SK-N-SH (cell line): ENCODE results near the gene PRKRIP1. TPM values are rescaled to one million over a fixed set of nuclear protein-coding genes. Genes with fewer than 3 reads are reported as not detected.

Source experiments
- CTCF ChIA-PET: fragments of 300-600, 350-600 bp; formaldehyde crosslinking; extraction: SDS; loops from one replicate; lab custom pipeline; 2021; lab: Yijun Ruan, JAX
- POLR2A ChIA-PET: fragments of 350-600 bp; sonication (Branson Sonifier 250); formaldehyde crosslinking; extraction: SDS; loops from one replicate; lab custom pipeline; 2020; ENCODE audit warnings: antibody characterized with exemption, inconsistent platforms; lab: Yijun Ruan, JAX
- DNase-seq: peaks from one replicate; pipeline ENCODE4 v3.0.0; 2012
- H2AFZ ChIP-seq: fragments of 200-600 bp; sonication (generic); 2 replicates; pipeline ENCODE4 v1.8.1; 2016; ENCODE audit warnings: antibody characterized with exemption, mild to moderate bottlenecking, low read depth
- H3F3A ChIP-seq: fragments of 200-600 bp; sonication (generic); replicated peaks from 2 replicates; pipeline ENCODE3; 2016; ENCODE audit warnings: antibody characterized with exemption, mild to moderate bottlenecking; ENCODE audit not compliant: insufficient read depth
- H3K27ac ChIP-seq, 2 experiments: fragments of 200-500 bp in 1 of 2; fragments of 200-600 bp in 1 of 2; sonication (Bioruptor generic) in 1 of 2; sonication (generic), shearing (Covaris generic) in 1 of 2; 2 replicates each; pipeline versions ENCODE4 v1.5.1 to v1.6.1; 2014 to 2016; ENCODE audit warnings: low read depth in 2 of 2, inconsistent platforms in 1 of 2, low read length in 1 of 2, mild to moderate bottlenecking in 1 of 2, mixed read lengths in 1 of 2
- H3K27me3 ChIP-seq: fragments of 200-600 bp; sonication (generic), shearing (Covaris generic); 2 replicates; pipeline ENCODE4 v1.6.1; 2016; ENCODE audit warnings: mixed run types; ENCODE audit not compliant: insufficient read depth
- H3K36me3 ChIP-seq, 2 experiments: fragments of 200-500 bp in 1 of 2; fragments of 200-600 bp in 1 of 2; sonication (Bioruptor generic) in 1 of 2; sonication (generic) in 1 of 2; replicated peaks in 1 of 2; 2 replicates each; pipeline versions ENCODE3 to v1.5.1; 2014 to 2016; ENCODE audit warnings: low read length in 1 of 2, mild to moderate bottlenecking in 1 of 2; ENCODE audit not compliant: insufficient read depth in 2 of 2, control insufficient read depth in 1 of 2
- H3K4me1 ChIP-seq, 2 experiments: fragments of 200-500 bp in 1 of 2; fragments of 200-600 bp in 1 of 2; sonication (Bioruptor generic) in 1 of 2; sonication (generic), shearing (Covaris generic) in 1 of 2; 2 replicates each; pipeline versions ENCODE4 v1.5.1 to v1.6.1; 2014 to 2016; ENCODE audit warnings: low read depth in 1 of 2, low read length in 1 of 2, mixed run types in 1 of 2; ENCODE audit not compliant: insufficient read depth in 2 of 2, control insufficient read depth in 1 of 2
- H3K4me2 ChIP-seq: fragments of 200-600 bp; sonication (generic), shearing (Covaris generic); 2 replicates; pipeline ENCODE4 v1.6.1; 2017; ENCODE audit warnings: mixed run types
- H3K4me3 ChIP-seq, 2 experiments: fragments of 200-500 bp in 1 of 2; fragments of 200-600 bp in 1 of 2; sonication (Bioruptor generic) in 1 of 2; sonication (generic), shearing (Covaris generic) in 1 of 2; 2 replicates each; pipeline versions ENCODE4 v1.5.1 to v1.8.1; 2014 to 2016; ENCODE audit warnings: low read depth in 2 of 2, inconsistent platforms in 1 of 2, low read length in 1 of 2, mild to moderate bottlenecking in 1 of 2, mixed read lengths in 1 of 2, moderate library complexity in 1 of 2
- H3K79me2 ChIP-seq: fragments of 200-600 bp; sonication (generic); 2 replicates; pipeline ENCODE4 v1.8.1; 2017; ENCODE audit warnings: mild to moderate bottlenecking; ENCODE audit not compliant: insufficient read depth
- H3K9ac ChIP-seq: fragments of 200-600 bp; sonication (generic); 2 replicates; pipeline ENCODE4 v1.6.1; 2017; ENCODE audit warnings: mixed run types
- H3K9me2 ChIP-seq: fragments of 200-600 bp; sonication (generic); 2 replicates; pipeline ENCODE4 v1.6.1; 2017; ENCODE audit warnings: mixed run types
- H3K9me3 ChIP-seq: fragments of 200-600 bp; sonication (generic); 2 replicates; pipeline ENCODE4 v1.6.1; 2017; ENCODE audit warnings: mixed run types, mild to moderate bottlenecking, moderate library complexity
- H4K20me1 ChIP-seq: fragments of 200-600 bp; sonication (generic); 2 replicates; pipeline ENCODE4 v1.6.1; 2017; ENCODE audit warnings: mild to moderate bottlenecking, mixed run types; ENCODE audit not compliant: insufficient read depth
- GABPA ChIP-seq: IDR thresholded peaks from 2 replicates; pipeline ENCODE4 v1.4.0; 2012; ENCODE audit warnings: low read depth, mild to moderate bottlenecking
- MXI1 ChIP-seq: IDR thresholded peaks from 2 replicates; pipeline ENCODE4 v1.6.1; 2012; ENCODE audit warnings: mild to moderate bottlenecking, low read depth, low read length, improper control_type of control experiment
- POLR2AphosphoS5 ChIP-seq: IDR thresholded peaks from 2 replicates; pipeline ENCODE4 v1.6.1; 2012; ENCODE audit warnings: low read depth, low read length
- RAD21 ChIP-seq: IDR thresholded peaks from 2 replicates; pipeline ENCODE4 v1.6.1; 2012; ENCODE audit warnings: mild to moderate bottlenecking, low read length
- SIN3A ChIP-seq: IDR thresholded peaks from 2 replicates; pipeline ENCODE4 v1.6.1; 2012; ENCODE audit warnings: low read depth, mild to moderate bottlenecking, low read length, moderate library complexity, borderline replicate concordance
- SMC3 ChIP-seq: IDR thresholded peaks from 2 replicates; pipeline ENCODE4 v1.6.1; 2012; ENCODE audit warnings: low read depth, low read length, improper control_type of control experiment
- TCF12 ChIP-seq: IDR thresholded peaks from 2 replicates; pipeline ENCODE4 v1.4.0; 2012
- WGBS: methylation state at CpG from one replicate; pipeline ENCODE4 v1.1.6; 2017; ENCODE audit warnings: low lambda C conversion rate; 5-methylcytosine and 5-hydroxymethylcytosine counted together
- polyA plus RNA-seq, 3 experiments: library from polyadenylated mRNA; depleted of rRNA; stranded (reverse); fragments of >200 nt; gene quantifications; 2 replicates each; pipeline ENCODE4 v1.2.3, GENCODE V29; 2012
- TF ChIP-seq, protein P1 (sequence below): fragments of 200-600 bp; sonication (generic); IDR thresholded peaks from 2 replicates; pipeline ENCODE4 v1.6.1; 2017; ENCODE audit warnings: antibody characterized with exemption, mild to moderate bottlenecking, moderate library complexity
- TF ChIP-seq, protein P2 (sequence below): IDR thresholded peaks from 2 replicates; pipeline ENCODE4 v1.4.0; 2012; ENCODE audit warnings: low read depth, borderline replicate concordance

Gene PRKRIP1
- polyA plus RNA-seq, 1 of the 3 experiments (the other 2 are of a cell fraction): 41.2 TPM

DNA sequence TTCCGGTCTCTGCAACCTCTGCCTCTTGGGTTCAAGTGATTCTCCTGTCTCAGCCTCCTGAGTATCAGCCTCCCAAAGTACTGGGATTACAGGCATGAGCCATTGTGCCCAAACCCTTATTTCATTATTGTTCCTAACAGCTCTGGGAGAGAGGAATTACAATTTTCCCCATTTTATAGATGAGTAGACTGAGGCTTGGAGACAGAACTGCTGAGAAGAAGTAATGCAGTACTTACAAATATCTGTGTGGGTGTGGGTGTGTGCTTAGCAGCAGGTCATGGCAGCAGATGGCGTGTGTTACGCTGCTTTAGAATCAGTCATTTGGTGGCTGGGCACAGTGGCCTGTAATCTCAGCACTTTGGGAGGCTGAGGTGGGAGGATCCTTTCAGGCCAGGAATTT is 7.4 kb downstream of the PRKRIP1 start:
- Histone ChIP-seq H3F3A (peaks cover 28% of the 10 kb centered on the region), H3K9ac (no peak overlapping the region), H3K36me3 (peaks cover 74 to 87% of the 10 kb centered on the region in 2 experiments), H3K9me2 (no peaks in the 10 kb centered on the region), H3K4me3 (no peak overlapping the region), H3K79me2 (peaks cover 21% of the 10 kb centered on the region), H2AFZ (no peak overlapping the region), H4K20me1 (no peaks in the 10 kb centered on the region), H3K27ac (no peak overlapping the region), H3K4me2 (no peak overlapping the region), H3K4me1 (no peaks in the 10 kb centered on the region), H3K9me3 (no peaks in the 10 kb centered on the region), H3K27me3 (no peaks in the 10 kb centered on the region)
- ChIA-PET POLR2A (no interaction called here), CTCF (interaction anchor here (1.4 to 4.9 kb wide), 6 partner anchors 9 to 124 kb away, joined by 3 to 47 read pairs (median 27); partner anchors contain the start of gene PRKRIP1)
- no peak for DNase-seq
- 96% methylated on average over 3 of the region's 3 CpGs for WGBS
- TF ChIP-seq TCF12: no peak
- no peak for TF ChIP-seq RAD21
- TF ChIP-seq POLR2AphosphoS5: no peak
- TF ChIP-seq MXI1: no peak
- TF ChIP-seq SIN3A: no peak
- TF ChIP-seq, protein P1, sequence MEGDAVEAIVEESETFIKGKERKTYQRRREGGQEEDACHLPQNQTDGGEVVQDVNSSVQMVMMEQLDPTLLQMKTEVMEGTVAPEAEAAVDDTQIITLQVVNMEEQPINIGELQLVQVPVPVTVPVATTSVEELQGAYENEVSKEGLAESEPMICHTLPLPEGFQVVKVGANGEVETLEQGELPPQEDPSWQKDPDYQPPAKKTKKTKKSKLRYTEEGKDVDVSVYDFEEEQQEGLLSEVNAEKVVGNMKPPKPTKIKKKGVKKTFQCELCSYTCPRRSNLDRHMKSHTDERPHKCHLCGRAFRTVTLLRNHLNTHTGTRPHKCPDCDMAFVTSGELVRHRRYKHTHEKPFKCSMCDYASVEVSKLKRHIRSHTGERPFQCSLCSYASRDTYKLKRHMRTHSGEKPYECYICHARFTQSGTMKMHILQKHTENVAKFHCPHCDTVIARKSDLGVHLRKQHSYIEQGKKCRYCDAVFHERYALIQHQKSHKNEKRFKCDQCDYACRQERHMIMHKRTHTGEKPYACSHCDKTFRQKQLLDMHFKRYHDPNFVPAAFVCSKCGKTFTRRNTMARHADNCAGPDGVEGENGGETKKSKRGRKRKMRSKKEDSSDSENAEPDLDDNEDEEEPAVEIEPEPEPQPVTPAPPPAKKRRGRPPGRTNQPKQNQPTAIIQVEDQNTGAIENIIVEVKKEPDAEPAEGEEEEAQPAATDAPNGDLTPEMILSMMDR: no peak
- no peak for TF ChIP-seq GABPA

- Histone ChIP-seq H3F3A (peaks cover 28% of the 10 kb centered on the region), H3K9me3 (no peaks in the 10 kb centered on the region), H3K9ac (no peak overlapping the region), H3K4me2 (no peak overlapping the region), H3K9me2 (no peaks in the 10 kb centered on the region), H3K27me3 (no peaks in the 10 kb centered on the region), H3K4me3 (no peak overlapping the region), H3K4me1 (no peaks in the 10 kb centered on the region), H2AFZ (no peak overlapping the region), H4K20me1 (no peaks in the 10 kb centered on the region), H3K27ac (no peak overlapping the region), H3K36me3 (peaks cover 72 to 89% of the 10 kb centered on the region in 2 experiments), H3K79me2 (peaks cover 18% of the 10 kb centered on the region)
- ChIA-PET CTCF (interaction anchor here (0.6 to 4.9 kb wide), 24 partner anchors 8 to 134 kb away, joined by 3 to 47 read pairs (median 6); partner anchors contain the start of genes ALKBH4, LRWD1 and PRKRIP1), POLR2A (interaction anchor here (0.6 to 1.0 kb wide), 3 partner anchors 8 to 116 kb away, joined by 3 to 5 read pairs (median 5); partner anchors contain the start of gene PRKRIP1)
- WGBS: 82% methylated on average over 15 of the region's 15 CpGs
- TF ChIP-seq, protein P1: peak; percentile 79
- TF ChIP-seq SMC3: peak; percentile 54
- TF ChIP-seq RAD21: peak; percentile 77
- TF ChIP-seq, protein P2, sequence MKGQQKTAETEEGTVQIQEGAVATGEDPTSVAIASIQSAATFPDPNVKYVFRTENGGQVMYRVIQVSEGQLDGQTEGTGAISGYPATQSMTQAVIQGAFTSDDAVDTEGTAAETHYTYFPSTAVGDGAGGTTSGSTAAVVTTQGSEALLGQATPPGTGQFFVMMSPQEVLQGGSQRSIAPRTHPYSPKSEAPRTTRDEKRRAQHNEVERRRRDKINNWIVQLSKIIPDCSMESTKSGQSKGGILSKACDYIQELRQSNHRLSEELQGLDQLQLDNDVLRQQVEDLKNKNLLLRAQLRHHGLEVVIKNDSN: no peak
- DNase-seq: peak; percentile 82
These were observed 8.1 kb downstream of the PRKRIP1 start for GRCh38 chr7:102404005-102404861.
